ENCODE results near the gene NTRK2.
A peak's percentile ranks its signal among the peaks of the same experiment; 100 is the strongest.

NTRK2 gene

GRCh38 chr9:84860249-84861115, 191.0 kb downstream of the NTRK2 start (continued):
- TF ChIP-seq MZF1 (tag by site-specific recombination; IDR thresholded peaks at IDR 0.05; ENCODE audit: borderline replicate concordance) (no peak), ZFP37 (tag by site-specific recombination; IDR thresholded peaks at IDR 0.05) (no peak), ZSCAN16 (tag by site-specific recombination; IDR thresholded peaks at IDR 0.05) (no peak), ZFP69B (tag by site-specific recombination; IDR thresholded peaks at IDR 0.05) (no peak), ZNF670 (tag by site-specific recombination; IDR thresholded peaks at IDR 0.05; ENCODE audit: low read depth) (no peak), ZNF585B (tag by site-specific recombination; IDR thresholded peaks at IDR 0.05) (no peak), ZNF391 (tag by site-specific recombination; IDR thresholded peaks at IDR 0.05; ENCODE audit: borderline replicate concordance, low read depth) (no peak), ZNF157 (tag by site-specific recombination; IDR thresholded peaks at IDR 0.05) (no peak), ZNF266 (tag by site-specific recombination; IDR thresholded peaks at IDR 0.05; ENCODE audit: low read depth) (0 out of 2 replicates have a peak, but pooled peaks have one; percentile 61), ZNF76 (tag by site-specific recombination; IDR thresholded peaks at IDR 0.05; ENCODE audit: borderline replicate concordance, low read depth) (no peak), ZNF473 (tag by site-specific recombination; IDR thresholded peaks at IDR 0.05) (no peak), ZNF335 (tag by site-specific recombination; conservative IDR thresholded peaks at IDR 0.05) (no peak), ZNF274 (IDR thresholded peaks at IDR 0.05; ENCODE audit: low read length) (no peak), ZNF274 (tag by site-specific recombination; IDR thresholded peaks at IDR 0.05; ENCODE audit: borderline replicate concordance) (no peak), ZNF776 (tag by site-specific recombination; IDR thresholded peaks at IDR 0.05; ENCODE audit: borderline replicate concordance) (no peak), ZNF19 (tag by site-specific recombination; IDR thresholded peaks at IDR 0.05; ENCODE audit: low read depth) (no peak), ZNF529 (tag by site-specific recombination; IDR thresholded peaks at IDR 0.05; ENCODE audit: insufficient replicate concordance) (no peak), ZNF10 (tag by site-specific recombination; IDR thresholded peaks at IDR 0.05) (no peak), ZNF792 (tag by site-specific recombination; IDR thresholded peaks at IDR 0.05) (no peak), ZNF394 (tag by site-specific recombination; IDR thresholded peaks at IDR 0.05; ENCODE audit: borderline replicate concordance) (peak; percentile 92), ZNF704 (tag by site-specific recombination; IDR thresholded peaks at IDR 0.05) (0 out of 2 replicates have a peak, but pooled peaks have one; percentile 64), SP2 (tag by site-specific recombination; IDR thresholded peaks at IDR 0.05) (no peak), ZNF324 (tag by site-specific recombination; IDR thresholded peaks at IDR 0.05) (no peak), ZIC2 (tag by site-specific recombination; IDR thresholded peaks at IDR 0.05) (no peak), ZNF184 (tag by site-specific recombination; IDR thresholded peaks at IDR 0.05) (no peak), ZNF510 (tag by site-specific recombination; IDR thresholded peaks at IDR 0.05; ENCODE audit: insufficient replicate concordance) (peak; percentile 74), ZNF121 (tag by site-specific recombination; IDR thresholded peaks at IDR 0.05) (no peak), ZNF416 (tag by site-specific recombination; IDR thresholded peaks at IDR 0.05) (no peak), ZNF138 (tag by site-specific recombination; IDR thresholded peaks at IDR 0.05; ENCODE audit: borderline replicate concordance) (0 out of 2 replicates have a peak, but pooled peaks have one; percentile 48), ZNF664 (tag by site-specific recombination; IDR thresholded peaks at IDR 0.05) (0 out of 2 replicates have a peak, but pooled peaks have one; percentile 46), ZBTB8A (tag by site-specific recombination; IDR thresholded peaks at IDR 0.05) (peak; percentile 72), GLI4 (tag by site-specific recombination; IDR thresholded peaks at IDR 0.05) (no peak), ZNF221 (tag by site-specific recombination; IDR thresholded peaks at IDR 0.05; ENCODE audit: borderline replicate concordance) (no peak), TCF7L2 (IDR thresholded peaks at IDR 0.05; ENCODE audit: borderline replicate concordance, low read depth, low read length) (no peak), ZBTB26 (tag by site-specific recombination; optimal IDR thresholded peaks at IDR 0.05) (no peak)
- TF ChIP-seq, protein P1, sequence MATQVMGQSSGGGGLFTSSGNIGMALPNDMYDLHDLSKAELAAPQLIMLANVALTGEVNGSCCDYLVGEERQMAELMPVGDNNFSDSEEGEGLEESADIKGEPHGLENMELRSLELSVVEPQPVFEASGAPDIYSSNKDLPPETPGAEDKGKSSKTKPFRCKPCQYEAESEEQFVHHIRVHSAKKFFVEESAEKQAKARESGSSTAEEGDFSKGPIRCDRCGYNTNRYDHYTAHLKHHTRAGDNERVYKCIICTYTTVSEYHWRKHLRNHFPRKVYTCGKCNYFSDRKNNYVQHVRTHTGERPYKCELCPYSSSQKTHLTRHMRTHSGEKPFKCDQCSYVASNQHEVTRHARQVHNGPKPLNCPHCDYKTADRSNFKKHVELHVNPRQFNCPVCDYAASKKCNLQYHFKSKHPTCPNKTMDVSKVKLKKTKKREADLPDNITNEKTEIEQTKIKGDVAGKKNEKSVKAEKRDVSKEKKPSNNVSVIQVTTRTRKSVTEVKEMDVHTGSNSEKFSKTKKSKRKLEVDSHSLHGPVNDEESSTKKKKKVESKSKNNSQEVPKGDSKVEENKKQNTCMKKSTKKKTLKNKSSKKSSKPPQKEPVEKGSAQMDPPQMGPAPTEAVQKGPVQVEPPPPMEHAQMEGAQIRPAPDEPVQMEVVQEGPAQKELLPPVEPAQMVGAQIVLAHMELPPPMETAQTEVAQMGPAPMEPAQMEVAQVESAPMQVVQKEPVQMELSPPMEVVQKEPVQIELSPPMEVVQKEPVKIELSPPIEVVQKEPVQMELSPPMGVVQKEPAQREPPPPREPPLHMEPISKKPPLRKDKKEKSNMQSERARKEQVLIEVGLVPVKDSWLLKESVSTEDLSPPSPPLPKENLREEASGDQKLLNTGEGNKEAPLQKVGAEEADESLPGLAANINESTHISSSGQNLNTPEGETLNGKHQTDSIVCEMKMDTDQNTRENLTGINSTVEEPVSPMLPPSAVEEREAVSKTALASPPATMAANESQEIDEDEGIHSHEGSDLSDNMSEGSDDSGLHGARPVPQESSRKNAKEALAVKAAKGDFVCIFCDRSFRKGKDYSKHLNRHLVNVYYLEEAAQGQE (tag by site-specific recombination; IDR thresholded peaks at IDR 0.05) = peak; percentile 51; the same call in 1 of the 2 replicates

Measured in HEK293 (cell line).